ENCODE results near the gene IL1F10.

The IL1F10 gene

DNA sequence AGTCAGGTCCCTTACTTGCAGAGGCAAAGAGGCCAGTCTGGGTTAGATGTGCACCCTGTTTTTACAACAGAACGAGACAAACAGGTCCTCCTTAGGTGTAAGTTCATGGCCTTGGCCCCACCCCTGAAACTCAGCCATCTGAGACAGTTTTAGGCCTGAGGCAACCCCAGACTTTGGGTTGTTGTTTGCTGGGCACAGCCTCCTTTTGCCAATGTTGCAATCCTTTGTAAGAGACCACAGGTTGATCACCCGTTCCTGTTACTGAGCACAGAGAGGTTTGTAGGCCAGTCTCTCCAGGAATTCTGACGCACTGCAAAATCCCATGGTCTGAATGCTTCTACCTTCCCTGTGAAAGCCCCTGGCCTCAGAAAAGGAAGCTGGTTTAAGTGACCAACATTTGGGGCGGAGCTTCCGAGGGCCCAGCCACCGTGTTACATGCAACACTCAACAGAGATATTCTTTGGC is 44.1 kb downstream of the IL1F10 start:
- DNase-seq (ENCODE audit: low read depth) = no peak
- no peak for TF ChIP-seq CTCF (IDR thresholded peaks at IDR 0.05; ENCODE audit: control insufficient read depth, extremely low read depth, insufficient read depth)
- H3K4me3 ChIP-seq (ENCODE audit: low read depth, low read length) = no peak overlapping the region

- no peak for DNase-seq (ENCODE audit: low read depth)
- H3K4me3 ChIP-seq (ENCODE audit: low read depth, low read length) = no peak overlapping the region
- no peak for TF ChIP-seq CTCF (IDR thresholded peaks at IDR 0.05; ENCODE audit: control insufficient read depth, extremely low read depth, insufficient read depth)
Observed at GRCh38 chr2:113112441-113112840, 44.7 kb downstream of the IL1F10 start.

GRCh38 chr2:113112871-113113270 is 45.1 kb downstream of the IL1F10 start:
- H3K4me3 ChIP-seq (ENCODE audit: low read depth, low read length) = no peak overlapping the region
- DNase-seq (ENCODE audit: low read depth) = no peak
- TF ChIP-seq CTCF (IDR thresholded peaks at IDR 0.05; ENCODE audit: control insufficient read depth, extremely low read depth, insufficient read depth) = no peak

DNA sequence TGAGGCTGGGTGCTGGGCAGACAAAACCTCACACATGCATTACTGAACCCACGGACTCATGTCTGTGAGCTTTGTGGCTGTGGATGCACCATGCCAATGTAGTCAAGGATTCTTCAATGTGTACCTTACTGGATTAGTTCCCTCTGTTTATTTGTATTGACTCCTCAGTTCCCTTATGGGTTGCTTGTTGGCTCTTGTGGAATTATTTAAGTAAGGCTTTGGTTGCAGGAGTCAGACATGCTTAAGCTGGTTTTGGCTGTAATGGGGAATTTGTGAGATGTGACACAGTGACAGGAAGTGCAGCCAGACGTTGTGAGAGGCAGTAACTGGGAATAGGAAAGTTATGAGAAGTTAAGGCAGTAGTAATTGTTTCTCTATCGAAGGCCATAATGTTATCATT is 46.0 kb downstream of the IL1F10 start:
- TF ChIP-seq CTCF (IDR thresholded peaks at IDR 0.05; ENCODE audit: control insufficient read depth, extremely low read depth, insufficient read depth) = no peak
- DNase-seq (ENCODE audit: low read depth) = no peak
- H3K4me3 ChIP-seq (ENCODE audit: low read depth, low read length) = no peak overlapping the region

GRCh38 chr2:113114224-113114945 is 46.6 kb downstream of the IL1F10 start:
- DNase-seq (ENCODE audit: low read depth) = no peak
- no peak for TF ChIP-seq CTCF (IDR thresholded peaks at IDR 0.05; ENCODE audit: control insufficient read depth, extremely low read depth, insufficient read depth)

GRCh38 chr2:113114996-113115395 is 47.2 kb downstream of the IL1F10 start:
- no peak for DNase-seq (ENCODE audit: low read depth)
- TF ChIP-seq CTCF (IDR thresholded peaks at IDR 0.05; ENCODE audit: control insufficient read depth, extremely low read depth, insufficient read depth) = no peak
- H3K4me3 ChIP-seq (ENCODE audit: low read depth, low read length) = no peak overlapping the region

More at GRCh38 chr2:113114224-113114945, 46.6 kb downstream of the IL1F10 start:
- H3K4me3 ChIP-seq (ENCODE audit: low read depth, low read length) = no peak overlapping the region
